Calu3 (cell line): ENCODE results near the gene XYLT2. TPM values are rescaled to one million over a fixed set of nuclear protein-coding genes. Genes with fewer than 3 reads are reported as not detected.

Experiments used
- BruUV-seq: library from RNA; stranded (reverse); fragments of 400-500 nt; replicated peaks from 2 replicates; lab custom pipeline; 2021; lab: Mats Ljungman, UMichigan
- CTCF ChIA-PET: fragments of 300-600 bp; sonication (Branson Sonifier 250); formaldehyde crosslinking; loops from one replicate; lab custom pipeline; 2022; ENCODE audit warnings: antibody characterized with exemption; lab: Charles Lee
- DNase-seq: peaks from one replicate; pipeline ENCODE4 v3.0.0; 2022
- H3K27ac Mint-ChIP-seq: one replicate; pipeline ENCODE4 v1.8.0; 2022; ENCODE audit warnings: mixed read lengths; ENCODE audit not compliant: unreplicated experiment
- H3K27me3 Mint-ChIP-seq: one replicate; pipeline ENCODE4 v1.8.0; 2022; ENCODE audit warnings: mixed read lengths; ENCODE audit not compliant: unreplicated experiment
- H3K36me3 Mint-ChIP-seq: one replicate; pipeline ENCODE4 v1.8.0; 2022; ENCODE audit warnings: mild to moderate bottlenecking, moderate library complexity, mixed read lengths; ENCODE audit not compliant: insufficient read depth, unreplicated experiment
- H3K4me1 Mint-ChIP-seq: one replicate; pipeline ENCODE4 v1.8.0; 2022; ENCODE audit warnings: mild to moderate bottlenecking, low read depth, mixed read lengths; ENCODE audit not compliant: unreplicated experiment
- H3K4me3 Mint-ChIP-seq: one replicate; pipeline ENCODE4 v1.8.0; 2022; ENCODE audit warnings: mild to moderate bottlenecking, low read depth, moderate library complexity, mixed read lengths; ENCODE audit not compliant: unreplicated experiment
- H3K9me3 Mint-ChIP-seq: one replicate; pipeline ENCODE4 v1.8.0; 2022; ENCODE audit warnings: low read depth, mixed read lengths; ENCODE audit not compliant: unreplicated experiment
- CTCF ChIP-seq: fragments of 200-600 bp; IDR thresholded peaks from one replicate; pipeline ENCODE4 v1.8.0; 2022; ENCODE audit warnings: antibody characterized with exemption; ENCODE audit not compliant: unreplicated experiment
- intact Hi-C: fragments of 100-400 bp; cut with micrococcal nuclease; formaldehyde crosslinking; loops from one replicate; pipeline ENCODE4 v1.10.0; 2022; ENCODE audit not compliant: unreplicated experiment
- total RNA-seq: library from RNA; stranded (reverse); gene quantifications from 2 replicates; pipeline ENCODE4 v1.2.3, GENCODE V29; 2022

The XYLT2 gene
- total RNA-seq, 1 experiment from 2014 or later: 44.3 TPM

- CTCF ChIA-PET: interaction anchor here (1.4 kb wide), 1 partner anchor 10 kb away, joined by 3 read pairs; no protein-coding TSS in a partner anchor
- no peak for DNase-seq
- intact Hi-C loops: no loop called here
- no peak overlapping the region for H3K27ac Mint-ChIP-seq
- no peaks in the 10 kb centered on the region for H3K27me3 Mint-ChIP-seq
- H3K9me3 Mint-ChIP-seq: no peaks in the 10 kb centered on the region
- H3K36me3 Mint-ChIP-seq: peaks cover 55% of the 10 kb centered on the region
- H3K4me3 Mint-ChIP-seq: no peak overlapping the region
- no peak for TF ChIP-seq CTCF
- no TSS peak for BruUV-seq
- H3K4me1 Mint-ChIP-seq: peaks cover 16% of the 10 kb centered on the region
Measured at GRCh38 chr17:50375858-50376538, 30.1 kb downstream of the XYLT2 start.

- intact Hi-C loops: no loop called here
- CTCF ChIA-PET: interaction anchor here (0.7 kb wide), 1 partner anchor 18 kb away, joined by 3 read pairs; no protein-coding TSS in a partner anchor
- H3K36me3 Mint-ChIP-seq: peaks cover 59% of the 10 kb centered on the region
- BruUV-seq: no TSS peak
- DNase-seq: no peak
- no peaks in the 10 kb centered on the region for H3K9me3 Mint-ChIP-seq
- no peaks in the 10 kb centered on the region for H3K4me1 Mint-ChIP-seq
- no peak for TF ChIP-seq CTCF
- no peaks in the 10 kb centered on the region for H3K27me3 Mint-ChIP-seq
- H3K27ac Mint-ChIP-seq: no peak overlapping the region
- H3K4me3 Mint-ChIP-seq: no peak overlapping the region
Measured at GRCh38 chr17:50379351-50380132, 33.6 kb downstream of the XYLT2 start.

GRCh38 chr17:50380369-50381259, 34.7 kb downstream of the XYLT2 start:
- H3K27me3 Mint-ChIP-seq: no peaks in the 10 kb centered on the region
- CTCF ChIA-PET: interaction anchor here (0.5 to 1.3 kb wide), 2 partner anchors 16 to 17 kb away, joined by 5 to 11 read pairs; partner anchors contain the start of gene LRRC59
- peaks cover 70% of the 10 kb centered on the region for H3K36me3 Mint-ChIP-seq
- H3K4me3 Mint-ChIP-seq: no peak overlapping the region
- intact Hi-C loops: no loop called here
- no peaks in the 10 kb centered on the region for H3K9me3 Mint-ChIP-seq
- no peak for TF ChIP-seq CTCF
- H3K4me1 Mint-ChIP-seq: no peaks in the 10 kb centered on the region
- no peak overlapping the region for H3K27ac Mint-ChIP-seq
- no TSS peak for BruUV-seq
- DNase-seq: no peak

GRCh38 chr17:50381260-50381815, 35.4 kb downstream of the XYLT2 start:
- TSS peak; percentile 39 for BruUV-seq
- no peaks in the 10 kb centered on the region for H3K4me1 Mint-ChIP-seq
- no peak for TF ChIP-seq CTCF
- no peak overlapping the region for H3K27ac Mint-ChIP-seq
- H3K9me3 Mint-ChIP-seq: no peaks in the 10 kb centered on the region
- DNase-seq: no peak
- no peak overlapping the region for H3K4me3 Mint-ChIP-seq
- CTCF ChIA-PET: interaction anchor here (0.6 to 1.3 kb wide), 2 partner anchors 16 to 68 kb away, joined by 6 to 11 read pairs; partner anchors contain the start of gene LRRC59
- peaks cover 75% of the 10 kb centered on the region for H3K36me3 Mint-ChIP-seq
- intact Hi-C loops: no loop called here
- H3K27me3 Mint-ChIP-seq: no peaks in the 10 kb centered on the region
